SK-N-SH (cell line): ENCODE results near the gene RBM20.

Source experiments
- CTCF ChIP-seq: fragments of 200-600 bp; sonication (generic); IDR thresholded peaks from 2 replicates; pipeline ENCODE4 v1.6.1; 2017; ENCODE audit warnings: antibody characterized with exemption, mild to moderate bottlenecking, moderate library complexity
- EP300 ChIP-seq, 2 experiments: IDR thresholded peaks; 2 replicates each; pipeline versions ENCODE4 v1.4.0 to v1.6.1; 2012; ENCODE audit warnings: borderline replicate concordance in 1 of 2, low read depth in 1 of 2, low read length in 1 of 2
- EZH2phosphoT487 ChIP-seq: fragments of 200-600 bp; sonication (generic); IDR thresholded peaks from 2 replicates; pipeline ENCODE4 v1.6.1; 2017; ENCODE audit warnings: low read depth, mixed run types, mild to moderate bottlenecking, antibody characterized with exemption, moderate library complexity, borderline replicate concordance
- GATA2 ChIP-seq: sonication (generic); formaldehyde crosslinking; IDR thresholded peaks from 2 replicates; pipeline ENCODE4 v1.5.0; 2020; ENCODE audit warnings: mild to moderate bottlenecking, missing genetic modification reagents
- JUND ChIP-seq: IDR thresholded peaks from 2 replicates; pipeline ENCODE4 v1.4.0; 2012
- MAX ChIP-seq: IDR thresholded peaks from 2 replicates; pipeline ENCODE4 v1.4.0; 2012; ENCODE audit warnings: low read depth
- PBX3 ChIP-seq: IDR thresholded peaks from 2 replicates; pipeline ENCODE4; 2012
- RCOR1 ChIP-seq: fragments of 150-350 bp; IDR thresholded peaks from 2 replicates; pipeline ENCODE4 v1.6.1; 2017; ENCODE audit warnings: antibody characterized with exemption, low read length
- RXRA ChIP-seq: IDR thresholded peaks from 2 replicates; pipeline ENCODE4 v1.4.0; 2012; ENCODE audit warnings: low read depth, mild to moderate bottlenecking, borderline replicate concordance
- SIN3A ChIP-seq: IDR thresholded peaks from 2 replicates; pipeline ENCODE4 v1.6.1; 2012; ENCODE audit warnings: low read depth, mild to moderate bottlenecking, low read length, moderate library complexity, borderline replicate concordance
- TEAD4 ChIP-seq: IDR thresholded peaks from 2 replicates; pipeline ENCODE4 v1.4.0; 2012; ENCODE audit warnings: mild to moderate bottlenecking, borderline replicate concordance; ENCODE audit not compliant: insufficient read depth
- YY1 ChIP-seq: IDR thresholded peaks from 2 replicates; pipeline ENCODE4 v1.4.0; 2012; ENCODE audit warnings: low read depth, mild to moderate bottlenecking
- ZBTB33 ChIP-seq: IDR thresholded peaks from 2 replicates; pipeline ENCODE4 v1.4.0; 2012; ENCODE audit warnings: low read depth, borderline replicate concordance

GRCh38 chr10:110841767-110842267, 197.7 kb downstream of the RBM20 start:
- no peak for TF ChIP-seq YY1
- no peak for TF ChIP-seq TEAD4
- no peak for TF ChIP-seq CTCF
- no peak for TF ChIP-seq RCOR1
- no peak for TF ChIP-seq MAX
- TF ChIP-seq GATA2 (CRISPR knock-in tag) = no peak
- TF ChIP-seq RXRA = no peak
- no peak for TF ChIP-seq EZH2phosphoT487
- no peak for TF ChIP-seq EP300 (IDR thresholded peaks at IDR 0.05; ENCODE audit: borderline replicate concordance in 1 of 2, low read depth in 1 of 2, low read length in 1 of 2)
- no peak for TF ChIP-seq PBX3
- no peak for TF ChIP-seq ZBTB33
- TF ChIP-seq SIN3A = no peak
- TF ChIP-seq JUND = no peak
